ENCODE results near the gene KRTAP13-2. TPM values are rescaled to one million over a fixed set of nuclear protein-coding genes. Genes with fewer than 3 reads are reported as not detected.

KRTAP13-2 gene
- total and polyA plus RNA-seq, 7 donors = 1.8 to 6.0 (median 2.4) TPM; not detected in 4

DNA sequence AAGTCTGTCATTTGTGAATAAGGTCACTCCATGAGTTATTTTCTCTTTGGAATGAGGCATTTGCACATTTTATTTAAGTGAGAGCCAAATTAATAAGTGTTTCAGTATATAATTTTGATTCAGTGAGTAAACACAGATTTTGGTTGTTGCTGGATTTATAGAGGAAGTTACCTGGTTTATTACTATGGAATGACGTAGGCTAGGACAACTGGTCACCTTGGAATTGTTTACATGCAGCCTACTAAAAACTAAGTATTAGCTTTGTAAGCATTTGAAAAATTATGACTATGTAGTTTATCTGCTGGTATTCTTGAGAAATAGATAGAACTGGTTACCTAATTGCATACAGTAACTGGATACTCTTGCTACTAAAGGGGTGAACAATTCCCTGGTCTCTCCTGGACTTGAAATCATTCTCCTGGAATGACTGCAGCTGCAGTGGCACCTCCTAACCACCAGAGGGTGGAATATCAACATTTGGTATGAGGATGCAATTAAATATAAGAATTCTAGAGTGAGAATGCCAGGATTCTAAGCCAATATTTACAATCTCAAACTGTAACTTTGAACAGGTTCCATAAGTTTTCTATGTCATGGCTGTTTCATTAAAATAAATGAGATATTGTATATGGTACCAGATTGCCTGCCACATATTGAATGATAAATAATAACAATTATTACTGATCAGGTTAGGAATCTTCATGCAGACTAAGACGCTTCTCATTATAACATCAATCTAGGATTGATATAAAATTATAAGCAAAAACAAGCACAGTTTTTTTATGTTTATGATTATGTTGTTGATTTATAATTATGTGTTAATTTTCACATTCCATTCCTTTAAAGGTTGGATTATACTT, 31.1 kb downstream of the KRTAP13-2 start:
- TF ChIP-seq POLR2A (IDR thresholded peaks at IDR 0.05) (no peak), POLR2AphosphoS5 (IDR thresholded peaks at IDR 0.05) (no peak), EP300 (IDR thresholded peaks at IDR 0.05) (no peak)
- TF ChIP-seq, protein P1, sequence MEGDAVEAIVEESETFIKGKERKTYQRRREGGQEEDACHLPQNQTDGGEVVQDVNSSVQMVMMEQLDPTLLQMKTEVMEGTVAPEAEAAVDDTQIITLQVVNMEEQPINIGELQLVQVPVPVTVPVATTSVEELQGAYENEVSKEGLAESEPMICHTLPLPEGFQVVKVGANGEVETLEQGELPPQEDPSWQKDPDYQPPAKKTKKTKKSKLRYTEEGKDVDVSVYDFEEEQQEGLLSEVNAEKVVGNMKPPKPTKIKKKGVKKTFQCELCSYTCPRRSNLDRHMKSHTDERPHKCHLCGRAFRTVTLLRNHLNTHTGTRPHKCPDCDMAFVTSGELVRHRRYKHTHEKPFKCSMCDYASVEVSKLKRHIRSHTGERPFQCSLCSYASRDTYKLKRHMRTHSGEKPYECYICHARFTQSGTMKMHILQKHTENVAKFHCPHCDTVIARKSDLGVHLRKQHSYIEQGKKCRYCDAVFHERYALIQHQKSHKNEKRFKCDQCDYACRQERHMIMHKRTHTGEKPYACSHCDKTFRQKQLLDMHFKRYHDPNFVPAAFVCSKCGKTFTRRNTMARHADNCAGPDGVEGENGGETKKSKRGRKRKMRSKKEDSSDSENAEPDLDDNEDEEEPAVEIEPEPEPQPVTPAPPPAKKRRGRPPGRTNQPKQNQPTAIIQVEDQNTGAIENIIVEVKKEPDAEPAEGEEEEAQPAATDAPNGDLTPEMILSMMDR (IDR thresholded peaks at IDR 0.05) = peak in 3 of 4 experiments; percentile 50 to 74 (median 61)
- Histone ChIP-seq H3K4me3 (no peak overlapping the region), H3K4me1 (no peaks in the 10 kb centered on the region), H3K27ac (no peak overlapping the region), H3K27me3 (no peaks in the 10 kb centered on the region), H3K9me3 (no peaks in the 10 kb centered on the region), H3K36me3 (no peaks in the 10 kb centered on the region)
- no peak for DNase-seq
- 60 to 82% methylated on average over 2 of the region's 2 CpGs for WGBS, 2 donors
- intact Hi-C loops (cut with DNase I) = loop anchor here (5.0 kb wide), 1 partner anchor 746 kb away; no protein-coding TSS in a partner anchor

DNA sequence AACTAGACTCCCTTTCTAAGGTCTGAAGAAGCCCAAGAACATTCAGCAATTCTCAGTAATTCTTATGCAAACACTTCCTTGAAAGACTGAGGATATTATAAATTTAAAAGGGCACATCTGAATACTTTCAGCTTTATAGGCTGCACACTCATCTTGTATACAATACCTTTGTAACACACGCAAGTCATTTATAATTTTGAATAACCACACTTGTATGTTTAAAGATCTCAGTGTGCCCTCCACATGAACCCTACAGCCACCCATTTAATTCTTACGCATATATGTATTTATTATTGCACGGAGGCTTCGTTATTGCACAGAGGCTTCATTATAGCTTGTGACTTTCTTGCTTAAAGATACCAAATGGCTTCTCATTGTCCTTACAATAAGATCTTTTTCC, 33.4 kb downstream of the KRTAP13-2 start:
- Histone ChIP-seq H3K27me3 (no peaks in the 10 kb centered on the region), H3K9me3 (no peaks in the 10 kb centered on the region), H3K36me3 (no peaks in the 10 kb centered on the region), H3K27ac (no peak overlapping the region), H3K4me1 (no peaks in the 10 kb centered on the region), H3K4me3 (no peak overlapping the region)
- intact Hi-C loops (cut with DNase I) = no loop called here
- 82 to 83% methylated on average over 4 of the region's 4 CpGs for WGBS, 2 donors
- TF ChIP-seq POLR2AphosphoS5 (IDR thresholded peaks at IDR 0.05) = no peak
- TF ChIP-seq, protein P1 (IDR thresholded peaks at IDR 0.05) = no peak
- TF ChIP-seq EP300 (IDR thresholded peaks at IDR 0.05) = no peak
- no peak for TF ChIP-seq POLR2A (IDR thresholded peaks at IDR 0.05)
- DNase-seq = no peak

- Histone ChIP-seq H3K27me3 (no peaks in the 10 kb centered on the region), H3K4me1 (no peaks in the 10 kb centered on the region), H3K36me3 (no peaks in the 10 kb centered on the region), H3K27ac (no peak overlapping the region), H3K9me3 (no peaks in the 10 kb centered on the region), H3K4me3 (no peak overlapping the region)
- TF ChIP-seq EP300 (IDR thresholded peaks at IDR 0.05) = no peak
- no peak for TF ChIP-seq POLR2A (IDR thresholded peaks at IDR 0.05)
- TF ChIP-seq, protein P1 (IDR thresholded peaks at IDR 0.05) = no peak
- TF ChIP-seq POLR2AphosphoS5 (IDR thresholded peaks at IDR 0.05) = no peak
- intact Hi-C loops (cut with DNase I) = no loop called here
- no peak for DNase-seq
Observed at GRCh38 chr21:30337772-30338171, 34.3 kb downstream of the KRTAP13-2 start.

DNA sequence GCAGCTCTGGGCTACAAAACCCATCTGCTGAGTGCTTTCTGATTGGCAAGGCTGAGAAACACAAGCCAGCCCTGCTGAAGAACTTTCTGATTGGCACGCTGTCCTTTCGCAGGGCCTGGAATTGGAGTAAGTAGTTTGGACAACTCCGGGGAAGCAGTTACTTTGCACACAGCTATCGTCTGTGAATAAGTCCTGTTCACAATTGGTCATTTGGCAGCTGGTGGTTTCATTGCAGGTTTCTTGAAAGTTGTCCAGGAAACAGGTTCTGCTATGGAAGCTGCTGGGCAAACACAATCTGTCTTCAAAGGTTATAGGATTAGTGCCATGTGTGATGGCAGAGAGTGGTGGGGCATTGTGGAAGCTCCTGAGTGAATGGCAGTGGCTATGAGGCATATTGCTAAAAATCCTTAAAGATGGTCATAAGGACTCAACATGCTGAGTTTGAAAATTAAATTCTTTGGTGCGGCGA, 34.8 kb downstream of the KRTAP13-2 start, which contains the start of gene KRTAP27-1:
KRTAP27-1 (minus strand) TSS at position 419 of the 469 bp plus-strand sequence; CDS start at position 393, 26 bp downstream.
- H3K27ac ChIP-seq = no peak within 1 kb of the TSS
- H3K9me3 ChIP-seq = no peaks in the 10 kb centered on the region
- no peak for TF ChIP-seq EP300 (IDR thresholded peaks at IDR 0.05)
- no peak for TF ChIP-seq POLR2AphosphoS5 (IDR thresholded peaks at IDR 0.05)
- no peaks in the 10 kb centered on the region for H3K4me1 ChIP-seq
- no peak within 1 kb of the TSS for H3K4me3 ChIP-seq
- DNase-seq = no peak
- no peaks in the 10 kb centered on the region for H3K27me3 ChIP-seq
- WGBS, 2 donors = 87 to 93% methylated on average over 6 of the region's 6 CpGs
- no peaks in the 10 kb centered on the region for H3K36me3 ChIP-seq
- intact Hi-C loops (cut with DNase I) = no loop called here

- WGBS, 2 donors = 68 to 69% methylated on average over 2 of the region's 2 CpGs
- Histone ChIP-seq H3K36me3 (no peaks in the 10 kb centered on the region), H3K4me1 (no peaks in the 10 kb centered on the region), H3K27ac (no peak overlapping the region), H3K27me3 (no peaks in the 10 kb centered on the region), H3K4me3 (no peak overlapping the region), H3K9me3 (no peaks in the 10 kb centered on the region)
- DNase-seq = no peak
- TF ChIP-seq EP300 (IDR thresholded peaks at IDR 0.05) = no peak
- TF ChIP-seq, protein P1 (IDR thresholded peaks at IDR 0.05) = no peak
- TF ChIP-seq POLR2AphosphoS5 (IDR thresholded peaks at IDR 0.05) = no peak
- TF ChIP-seq POLR2A (IDR thresholded peaks at IDR 0.05) = no peak
- intact Hi-C loops (cut with DNase I) = no loop called here
Observed at GRCh38 chr21:30336596-30336995, 35.5 kb downstream of the KRTAP13-2 start.

Measured in sigmoid colon (tissue), 7 donors.